CD4-positive, alpha-beta memory T cell (primary cell): Measurements from ENCODE around the gene EXO5. TPM values are rescaled to one million over a fixed set of nuclear protein-coding genes. Genes with fewer than 3 reads are reported as not detected.
"Not testable (repeated sequence)": the region's sequence is repeated elsewhere in the genome, so short reads cannot be mapped to it uniquely, and the experiment has no call there.

Source experiments
- CTCF ChIA-PET: fragments of 350-600 bp; sonication (Branson Sonifier 250); formaldehyde crosslinking; loops from one replicate; lab custom pipeline; 2021; ENCODE audit warnings: inconsistent platforms; ENCODE audit not compliant: partially characterized antibody; lab: Charles Lee
- POLR2A ChIA-PET: fragments of 350-600 bp; sonication (Branson Sonifier 250); formaldehyde crosslinking; loops from one replicate; lab custom pipeline; 2021; ENCODE audit not compliant: partially characterized antibody; lab: Charles Lee
- DNase-seq, 5 donors: peaks; one replicate each; pipeline versions ENCODE4 v3.0.0 to v3.0.0-alpha.2; 2020 to 2022; ENCODE audit warnings: mixed read lengths in 1 of 5
- H3K27ac ChIP-seq: one replicate; pipeline ENCODE4 v1.7.0; 2013; ENCODE audit warnings: low read depth, low read length
- H3K27me3 ChIP-seq: 2 replicates; pipeline ENCODE4 v1.7.0; 2013; ENCODE audit warnings: mild to moderate bottlenecking, low read length, moderate library complexity; ENCODE audit not compliant: insufficient read depth
- H3K36me3 ChIP-seq: 2 replicates; pipeline ENCODE4 v1.7.0; 2013; ENCODE audit warnings: mild to moderate bottlenecking, low read length, moderate library complexity; ENCODE audit not compliant: insufficient read depth
- H3K4me1 ChIP-seq: 2 replicates; pipeline ENCODE4 v1.7.0; 2013; ENCODE audit warnings: mild to moderate bottlenecking, low read length, moderate library complexity; ENCODE audit not compliant: insufficient read depth
- H3K4me3 ChIP-seq, 2 donors: one replicate each; pipeline ENCODE4 v1.7.0; 2013; ENCODE audit warnings: low read length in 2 of 2, mild to moderate bottlenecking in 1 of 2
- H3K9me3 ChIP-seq, 2 donors: one replicate each; pipeline ENCODE4 v1.7.0; 2013; ENCODE audit warnings: low read length in 2 of 2, control low read depth in 1 of 2; ENCODE audit not compliant: control insufficient read depth in 1 of 2
- H3K27ac Mint-ChIP-seq, 7 donors: one replicate each; pipeline ENCODE4 v1.8.0; 2020 to 2021; ENCODE audit warnings: mixed read lengths in 7 of 7, mild to moderate bottlenecking in 6 of 7, inconsistent platforms in 3 of 7, moderate library complexity in 3 of 7
- H3K27me3 Mint-ChIP-seq, 2 donors: one replicate each; pipeline ENCODE4 v1.8.0; 2020 to 2021; ENCODE audit warnings: mixed read lengths in 2 of 2
- H3K36me3 Mint-ChIP-seq, 2 donors: one replicate each; pipeline ENCODE4 v1.8.0; 2020 to 2021; ENCODE audit warnings: mixed read lengths in 2 of 2, inconsistent platforms in 1 of 2, mild to moderate bottlenecking in 1 of 2
- H3K4me1 Mint-ChIP-seq, 4 donors: one replicate each; pipeline ENCODE4 v1.8.0; 2020 to 2021; ENCODE audit warnings: mixed read lengths in 4 of 4, mild to moderate bottlenecking in 1 of 4
- H3K4me3 Mint-ChIP-seq, 8 donors: one replicate each; pipeline ENCODE4 v1.8.0; 2020 to 2021; ENCODE audit warnings: mixed read lengths in 8 of 8, mild to moderate bottlenecking in 7 of 8, moderate library complexity in 6 of 8, inconsistent platforms in 3 of 8
- H3K9me3 Mint-ChIP-seq, 8 donors: one replicate each; pipeline ENCODE4 v1.8.0; 2020 to 2021; ENCODE audit warnings: mixed read lengths in 8 of 8, mild to moderate bottlenecking in 5 of 8, inconsistent platforms in 3 of 8, moderate library complexity in 1 of 8
- intact Hi-C: fragments of 100-400 bp; cut with micrococcal nuclease; formaldehyde crosslinking; loops from one replicate; pipeline ENCODE4 v1.15.1; 2023
- polyA plus RNA-seq, 2 donors: library from polyadenylated mRNA; unstranded; fragments of 300-500 nt; fragmentation: Illumina TruSeq; gene quantifications; one replicate each; pipeline ENCODE4 v1.2.3, GENCODE V29; 2021
- total RNA-seq, 2 experiments: library from RNA; stranded (reverse); gene quantifications; one replicate each; pipeline ENCODE4 v1.2.3, GENCODE V29; 2021

Gene EXO5
- total and polyA plus RNA-seq, 4 experiments from 2014 or later: 4.0 to 10.7 (median 8.5) TPM

- peak overlapping the region in 6 of 7 donors; percentile 11 to 91 (median 86) for H3K27ac Mint-ChIP-seq
- H3K4me3 ChIP-seq: peak overlapping the region; percentile 61 to 70
- peaks cover 16 to 26% (median 23%) of the 10 kb centered on the region in 4 donors for H3K4me1 Mint-ChIP-seq
- no peak for DNase-seq
- peaks cover 15% of the 10 kb centered on the region for H3K36me3 ChIP-seq
- peaks cover 42 to 43% of the 10 kb centered on the region in 2 donors for H3K36me3 Mint-ChIP-seq
- POLR2A ChIA-PET: interaction anchor here (0.9 to 3.2 kb wide), 5 partner anchors 20 to 501 kb away, joined by 3 to 20 read pairs (median 11); partner anchors contain the start of genes CTPS1, EXO5, ZFP69B and ZNF684
- intact Hi-C loops: no loop called here
- no peaks in the 10 kb centered on the region for H3K27me3 ChIP-seq
- H3K4me1 ChIP-seq: peaks cover 13% of the 10 kb centered on the region
- CTCF ChIA-PET: no interaction called here
- H3K4me3 Mint-ChIP-seq: peak overlapping the region; percentile 85 to 93 (median 90)
- H3K27ac ChIP-seq: peak overlapping the region; percentile 52
- H3K27me3 Mint-ChIP-seq: no peaks in the 10 kb centered on the region
- peaks cover 0 to 53% (median 36%) of the 10 kb centered on the region in 8 donors for H3K9me3 Mint-ChIP-seq
- peaks cover 0 to 4% of the 10 kb centered on the region in 2 donors for H3K9me3 ChIP-seq
These were observed 30.3 kb upstream of the EXO5 start for GRCh38 chr1:40478276-40478675.

DNA sequence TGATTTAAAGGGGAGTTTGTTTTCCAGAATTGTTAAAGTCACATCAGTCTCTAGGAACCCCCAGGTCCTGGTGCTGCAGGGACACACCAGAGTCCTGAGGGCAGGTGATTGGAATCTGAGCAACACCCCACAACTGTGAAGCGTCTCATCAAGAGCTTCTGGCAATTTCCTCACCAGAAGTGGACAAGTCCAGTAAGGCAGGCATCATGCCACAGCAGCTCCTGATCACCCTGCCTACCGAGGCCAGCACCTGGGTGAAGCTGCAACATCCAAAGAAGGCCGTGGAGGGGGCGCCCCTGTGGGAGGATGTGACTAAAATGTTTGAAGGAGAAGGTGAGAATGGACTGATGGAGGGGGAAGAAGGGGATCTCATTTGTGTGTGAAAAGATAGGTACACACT lies 29.4 kb upstream of the EXO5 start:
- Mint-ChIP-seq H3K4me3 (peak overlapping the region in 5 of 8 donors; percentile 17 to 57 (median 48)), H3K4me1 (peaks cover 16 to 26% (median 23%) of the 10 kb centered on the region in 4 donors), H3K27me3 (no peaks in the 10 kb centered on the region), H3K36me3 (peaks cover 49 to 50% of the 10 kb centered on the region in 2 donors), H3K27ac (peak overlapping the region in 5 of 7 donors; percentile 4 to 49 (median 25)), H3K9me3 (peaks cover 0 to 53% (median 34%) of the 10 kb centered on the region in 8 donors)
- POLR2A ChIA-PET: interaction anchor here (0.5 to 3.2 kb wide), 3 partner anchors 20 to 86 kb away, joined by 3 to 20 read pairs (median 3); partner anchors contain the start of gene ZFP69B
- CTCF ChIA-PET: no interaction called here
- Histone ChIP-seq H3K27me3 (no peaks in the 10 kb centered on the region), H3K9me3 (peaks cover 0 to 3% of the 10 kb centered on the region in 2 donors), H3K4me1 (peaks cover 13% of the 10 kb centered on the region), H3K27ac (no peak overlapping the region), H3K36me3 (peaks cover 15% of the 10 kb centered on the region), H3K4me3 (no peak overlapping the region)
- DNase-seq: no peak
- intact Hi-C loops: no loop called here

DNA sequence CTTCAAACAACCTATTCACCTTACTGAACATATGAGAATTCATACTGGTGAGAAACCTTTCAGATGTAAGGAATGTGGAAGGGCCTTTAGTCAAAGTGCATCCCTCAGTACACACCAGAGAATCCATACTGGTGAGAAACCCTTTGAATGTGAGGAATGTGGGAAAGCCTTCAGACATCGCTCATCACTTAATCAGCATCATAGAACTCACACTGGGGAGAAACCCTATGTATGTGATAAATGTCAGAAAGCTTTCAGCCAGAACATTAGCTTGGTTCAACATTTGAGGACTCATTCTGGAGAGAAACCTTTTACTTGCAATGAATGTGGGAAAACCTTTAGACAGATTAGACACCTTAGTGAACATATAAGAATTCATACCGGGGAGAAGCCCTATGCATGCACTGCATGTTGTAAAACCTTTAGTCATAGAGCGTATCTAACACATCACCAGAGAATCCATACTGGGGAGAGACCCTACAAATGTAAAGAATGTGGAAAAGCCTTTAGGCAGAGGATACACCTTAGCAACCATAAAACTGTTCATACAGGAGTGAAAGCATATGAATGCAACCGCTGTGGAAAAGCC lies 13.2 kb upstream of the EXO5 start:
- H3K4me3 ChIP-seq: no peak overlapping the region
- H3K9me3 ChIP-seq: peaks cover 7 to 25% of the 10 kb centered on the region in 2 donors
- H3K9me3 Mint-ChIP-seq: peaks cover 3 to 87% (median 77%) of the 10 kb centered on the region in 8 donors

GRCh38 chr1:40502651-40503050 lies 5.9 kb upstream of the EXO5 start:
- intact Hi-C loops, H3K36me3 ChIP-seq, CTCF ChIA-PET, H3K4me3 Mint-ChIP-seq, H3K9me3 ChIP-seq, POLR2A ChIA-PET, H3K4me3 ChIP-seq, H3K27me3 Mint-ChIP-seq, H3K4me1 Mint-ChIP-seq, H3K27me3 ChIP-seq, H3K27ac Mint-ChIP-seq, H3K4me1 ChIP-seq, DNase-seq, H3K27ac ChIP-seq: not testable (repeated sequence)
- peaks cover 4 to 82% (median 59%) of the 10 kb centered on the region in 8 donors for H3K9me3 Mint-ChIP-seq
- peaks cover 52 to 54% of the 10 kb centered on the region in 2 donors for H3K36me3 Mint-ChIP-seq

More for the DNA sequence above, 13.2 kb upstream of the EXO5 start:
- H3K36me3 Mint-ChIP-seq: peaks cover 69 to 75% of the 10 kb centered on the region in 2 donors
- no peak overlapping the region for H3K27ac Mint-ChIP-seq
- intact Hi-C loops: no loop called here
- Histone ChIP-seq H3K36me3 (peaks cover 4% of the 10 kb centered on the region), H3K27me3 (no peaks in the 10 kb centered on the region), H3K27ac (no peak overlapping the region), H3K4me1 (no peaks in the 10 kb centered on the region)
- ChIA-PET POLR2A (no interaction called here), CTCF (no interaction called here)
- no peaks in the 10 kb centered on the region for H3K4me1 Mint-ChIP-seq
- DNase-seq: no peak
- H3K4me3 Mint-ChIP-seq: no peak overlapping the region
- H3K27me3 Mint-ChIP-seq: no peaks in the 10 kb centered on the region

DNA sequence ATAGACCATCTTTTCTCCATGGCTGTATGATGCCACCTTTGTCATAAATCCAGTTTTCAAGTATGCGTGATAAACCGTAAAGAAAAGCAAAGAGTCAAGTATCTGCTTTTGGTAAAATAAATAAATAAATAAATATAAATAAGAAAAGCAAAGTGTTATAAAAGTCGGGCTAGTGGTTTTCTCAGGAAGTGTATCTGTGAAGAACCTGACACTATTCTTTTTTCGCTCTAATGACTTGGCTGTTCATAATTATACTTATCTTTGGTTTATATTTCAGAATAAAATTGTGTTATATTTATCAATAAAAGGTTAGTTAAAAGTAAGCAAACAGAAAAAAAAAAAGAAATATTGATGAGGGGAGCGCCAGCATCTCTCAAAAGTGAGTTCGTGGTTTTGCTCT lies 594 bp upstream of the EXO5 start:
- no peaks in the 10 kb centered on the region for H3K36me3 ChIP-seq
- H3K4me3 Mint-ChIP-seq: peak overlapping the region; percentile 86 to 93 (median 92)
- H3K27ac Mint-ChIP-seq: peak overlapping the region; percentile 40 to 90 (median 87)
- H3K4me1 Mint-ChIP-seq: peaks cover 9 to 15% (median 13%) of the 10 kb centered on the region in 4 donors
- H3K4me3 ChIP-seq: peak overlapping the region; percentile 50 to 79
- peaks cover 2 to 48% (median 31%) of the 10 kb centered on the region in 8 donors for H3K9me3 Mint-ChIP-seq
- H3K4me1 ChIP-seq: peaks cover 8% of the 10 kb centered on the region
- ChIA-PET POLR2A (interaction anchor here (0.6 to 2.4 kb wide), 6 partner anchors 24 to 183 kb away, joined by 3 to 25 read pairs (median 11); partner anchors contain the start of genes NFYC, SMAP2, ZFP69 and ZFP69B), CTCF (interaction anchor here (1.3 kb wide), 1 partner anchor 24 kb away, joined by 3 read pairs; no protein-coding TSS in a partner anchor)
- intact Hi-C loops: loop anchor here (1.0 kb wide), 3 partner anchors 23 to 58 kb away; partner anchors contain the start of genes ZFP69, ZFP69B and ZNF684
- DNase-seq: no peak
- no peaks in the 10 kb centered on the region for H3K9me3 ChIP-seq
- H3K27ac ChIP-seq: peak overlapping the region; percentile 60
- H3K27me3 ChIP-seq: no peaks in the 10 kb centered on the region
- peaks cover 36 to 44% of the 10 kb centered on the region in 2 donors for H3K36me3 Mint-ChIP-seq
- no peaks in the 10 kb centered on the region for H3K27me3 Mint-ChIP-seq

GRCh38 chr1:40519517-40519916 lies 10.9 kb downstream of the EXO5 start:
- H3K27ac ChIP-seq: no peak overlapping the region
- DNase-seq: no peak
- no peak overlapping the region for H3K4me3 Mint-ChIP-seq
- intact Hi-C loops: no loop called here
- H3K36me3 Mint-ChIP-seq: peaks cover 16 to 24% of the 10 kb centered on the region in 2 donors
- peaks cover 2 to 78% (median 54%) of the 10 kb centered on the region in 8 donors for H3K9me3 Mint-ChIP-seq
- no peaks in the 10 kb centered on the region for H3K36me3 ChIP-seq
- H3K9me3 ChIP-seq: no peaks in the 10 kb centered on the region
- no peak overlapping the region for H3K4me3 ChIP-seq
- ChIA-PET CTCF (no interaction called here), POLR2A (interaction anchor here (0.6 kb wide), 1 partner anchor 26 kb away, joined by 3 read pairs; no protein-coding TSS in a partner anchor)
- H3K4me1 Mint-ChIP-seq: no peaks in the 10 kb centered on the region
- peak overlapping the region in 1 of 7 donors; percentile 56 for H3K27ac Mint-ChIP-seq
- H3K27me3 Mint-ChIP-seq: peaks cover 2% of the 10 kb centered on the region in 2 donors
- H3K4me1 ChIP-seq: no peaks in the 10 kb centered on the region
- no peaks in the 10 kb centered on the region for H3K27me3 ChIP-seq
